DOHH2 (cell line): Measurements from ENCODE around the gene EYA2.

Source experiments
- EZH2phosphoT487 ChIP-seq: fragments of 200-600 bp; sonication (generic); IDR thresholded peaks from 2 replicates; pipeline ENCODE4 v1.6.1; 2017; ENCODE audit warnings: borderline replicate concordance, mild to moderate bottlenecking, antibody characterized with exemption, low read length, moderate library complexity, mixed read lengths
- TF ChIP-seq, protein P1 (sequence below): fragments of 200-600 bp; sonication (generic); IDR thresholded peaks from one replicate; pipeline ENCODE4 v1.5.1; 2014; ENCODE audit warnings: antibody characterized with exemption, mild to moderate bottlenecking, low read depth, low read length; ENCODE audit not compliant: poor library complexity, severe bottlenecking

DNA sequence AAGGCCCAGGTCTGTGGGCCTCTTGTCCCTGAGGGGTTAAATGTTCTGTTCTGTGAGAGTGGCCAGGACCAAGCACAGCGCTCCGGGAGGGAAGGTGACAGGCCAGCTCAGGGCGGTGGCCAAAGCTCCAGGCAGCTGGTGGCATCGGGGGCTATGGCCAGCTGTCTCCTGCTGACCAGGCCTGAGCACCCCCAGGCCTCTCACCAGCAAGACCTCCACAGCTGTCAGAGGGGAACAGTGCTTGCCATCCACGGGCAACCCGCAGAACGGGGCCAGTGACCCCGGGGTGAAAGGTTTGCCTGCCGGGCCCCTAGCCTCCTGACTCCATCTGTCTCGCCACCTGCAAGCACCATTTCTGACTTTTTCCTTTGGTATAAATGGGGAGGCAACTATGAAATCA is 46.0 kb downstream of the EYA2 start:
- TF ChIP-seq, protein P1, sequence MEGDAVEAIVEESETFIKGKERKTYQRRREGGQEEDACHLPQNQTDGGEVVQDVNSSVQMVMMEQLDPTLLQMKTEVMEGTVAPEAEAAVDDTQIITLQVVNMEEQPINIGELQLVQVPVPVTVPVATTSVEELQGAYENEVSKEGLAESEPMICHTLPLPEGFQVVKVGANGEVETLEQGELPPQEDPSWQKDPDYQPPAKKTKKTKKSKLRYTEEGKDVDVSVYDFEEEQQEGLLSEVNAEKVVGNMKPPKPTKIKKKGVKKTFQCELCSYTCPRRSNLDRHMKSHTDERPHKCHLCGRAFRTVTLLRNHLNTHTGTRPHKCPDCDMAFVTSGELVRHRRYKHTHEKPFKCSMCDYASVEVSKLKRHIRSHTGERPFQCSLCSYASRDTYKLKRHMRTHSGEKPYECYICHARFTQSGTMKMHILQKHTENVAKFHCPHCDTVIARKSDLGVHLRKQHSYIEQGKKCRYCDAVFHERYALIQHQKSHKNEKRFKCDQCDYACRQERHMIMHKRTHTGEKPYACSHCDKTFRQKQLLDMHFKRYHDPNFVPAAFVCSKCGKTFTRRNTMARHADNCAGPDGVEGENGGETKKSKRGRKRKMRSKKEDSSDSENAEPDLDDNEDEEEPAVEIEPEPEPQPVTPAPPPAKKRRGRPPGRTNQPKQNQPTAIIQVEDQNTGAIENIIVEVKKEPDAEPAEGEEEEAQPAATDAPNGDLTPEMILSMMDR, result no peak
- TF ChIP-seq EZH2phosphoT487, result no peak
